Measurements from ENCODE around the gene DMD.

Gene DMD

DNA sequence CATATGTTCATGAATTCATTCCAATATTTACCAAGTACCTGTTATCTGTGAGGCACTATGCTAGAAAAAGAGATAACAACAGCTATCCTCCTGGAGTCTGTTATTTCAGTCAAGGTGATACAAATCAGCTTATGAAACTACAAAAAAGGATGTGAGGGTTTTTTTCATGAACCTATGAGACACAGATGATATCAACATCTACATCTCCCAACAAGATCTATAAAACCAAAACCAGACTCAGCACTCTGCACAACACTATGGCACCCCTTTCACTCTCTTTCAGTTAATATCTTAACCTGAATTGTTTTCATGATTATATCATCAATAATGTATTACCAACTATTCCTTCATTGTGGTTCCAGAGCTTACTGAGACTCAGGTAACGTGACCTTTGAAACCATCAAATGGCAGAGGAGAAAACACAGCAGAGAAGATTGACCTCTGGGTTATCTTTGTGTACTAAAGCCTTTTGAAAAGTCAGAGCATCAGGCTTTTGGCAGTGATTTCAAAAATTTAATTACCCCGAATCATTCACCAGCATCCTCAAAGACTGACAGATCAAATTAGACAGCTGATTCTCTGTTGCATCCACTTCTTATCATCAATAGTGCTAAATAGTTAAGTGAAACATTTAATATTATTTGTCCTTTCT, 1894.9 kb downstream of the DMD start:
- no peak for DNase-seq

DNA sequence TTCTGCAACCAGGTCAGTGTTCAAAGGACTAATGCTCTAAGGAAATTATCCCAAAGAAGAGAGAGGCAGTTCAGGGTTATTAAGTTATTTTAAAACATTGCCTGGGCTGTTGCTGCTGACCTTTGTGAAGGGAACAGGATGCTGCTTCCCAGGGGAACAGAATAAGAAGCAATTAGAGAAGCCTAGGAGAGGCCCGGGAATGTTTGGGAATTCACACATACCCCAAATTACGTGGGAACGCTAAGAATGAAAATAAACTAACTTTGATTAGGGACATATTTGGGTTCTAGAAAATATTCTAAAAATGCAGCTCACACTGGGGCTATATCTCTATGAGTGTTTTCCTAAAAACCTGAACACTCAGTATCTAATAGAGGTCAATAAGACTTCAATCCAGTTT, 1896.4 kb downstream of the DMD start:
- no peak for DNase-seq

DNA sequence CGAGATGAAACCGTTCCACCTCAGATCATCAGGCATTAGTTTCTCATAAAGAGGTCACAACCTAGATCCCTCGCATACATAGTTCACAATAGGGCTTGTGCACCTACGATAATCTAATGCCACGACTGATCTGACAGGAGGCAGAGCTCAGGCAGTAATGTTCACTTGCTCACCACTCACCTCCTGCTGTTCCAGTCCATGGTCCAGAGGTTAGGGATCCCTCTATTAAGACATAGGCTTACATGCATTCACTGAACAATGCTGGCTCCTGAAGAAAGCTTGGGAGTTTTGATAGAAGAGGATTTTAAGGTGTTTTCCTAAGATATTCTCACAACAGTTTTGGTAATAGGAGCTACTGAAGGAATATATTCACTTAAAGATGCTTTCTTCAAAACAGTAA, 1903.4 kb downstream of the DMD start:
- no peak for DNase-seq

DNA sequence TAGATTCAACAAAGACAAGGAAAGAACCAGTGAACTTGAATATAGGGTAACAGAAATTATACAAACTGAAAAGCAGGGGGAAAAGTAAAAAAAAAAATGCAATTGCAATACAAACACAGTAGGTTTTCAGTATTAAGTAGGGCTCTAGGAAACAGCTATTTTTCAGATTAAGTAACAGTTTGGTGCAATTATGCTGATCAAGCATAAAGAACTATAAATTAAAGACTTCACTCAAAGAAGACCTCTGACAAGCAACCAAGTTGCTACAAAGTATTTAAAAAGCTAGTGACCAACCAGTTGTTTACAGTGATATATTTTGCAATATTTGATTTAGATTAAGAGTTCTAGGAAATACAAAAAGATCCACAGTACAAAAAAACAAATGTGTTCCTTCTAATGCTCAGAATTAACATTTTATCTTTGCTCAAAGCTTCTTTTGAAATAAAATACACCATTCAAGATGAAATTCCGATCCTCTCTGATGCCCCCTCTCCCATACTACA, 1908.7 kb downstream of the DMD start:
- DNase-seq, result no peak

DNA sequence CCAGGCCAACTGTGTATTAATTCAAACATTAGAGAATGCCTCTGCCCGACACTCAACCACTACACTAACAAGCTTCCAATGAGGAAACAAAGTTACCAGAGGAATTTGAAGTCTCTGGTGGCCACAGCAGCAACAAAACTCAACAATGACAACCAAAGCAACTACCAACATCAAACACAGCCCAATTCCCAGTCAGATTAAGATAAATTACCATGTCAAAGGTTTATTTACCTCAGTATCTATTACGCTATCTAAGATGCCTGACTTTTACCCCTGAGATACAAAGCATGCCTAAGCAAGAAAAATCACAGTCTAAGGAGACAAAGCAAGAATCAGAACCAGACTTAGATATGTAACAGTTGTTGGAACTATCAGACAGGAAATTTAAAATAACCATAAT, 1909.4 kb downstream of the DMD start:
- no peak for DNase-seq

DNA sequence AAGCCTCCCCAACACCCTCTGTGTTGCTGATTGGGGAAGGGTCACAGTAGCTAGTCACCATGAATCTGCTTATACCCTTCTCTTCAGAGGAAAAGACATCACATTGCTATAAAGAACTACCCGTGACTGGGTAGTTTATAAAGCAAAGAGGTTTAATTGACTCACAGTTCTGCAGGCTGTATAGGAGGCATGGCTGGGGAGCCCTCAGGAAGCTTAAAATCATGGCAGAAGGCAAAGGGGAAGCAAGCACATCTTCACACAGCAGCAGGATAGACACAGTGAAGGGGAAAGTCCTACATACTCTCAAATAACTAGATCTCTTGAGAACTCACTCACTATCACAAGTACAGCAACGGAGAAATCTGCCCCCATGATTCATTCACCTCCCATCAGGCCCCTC, 1910.1 kb downstream of the DMD start:
- DNase-seq, result no peak

DNA sequence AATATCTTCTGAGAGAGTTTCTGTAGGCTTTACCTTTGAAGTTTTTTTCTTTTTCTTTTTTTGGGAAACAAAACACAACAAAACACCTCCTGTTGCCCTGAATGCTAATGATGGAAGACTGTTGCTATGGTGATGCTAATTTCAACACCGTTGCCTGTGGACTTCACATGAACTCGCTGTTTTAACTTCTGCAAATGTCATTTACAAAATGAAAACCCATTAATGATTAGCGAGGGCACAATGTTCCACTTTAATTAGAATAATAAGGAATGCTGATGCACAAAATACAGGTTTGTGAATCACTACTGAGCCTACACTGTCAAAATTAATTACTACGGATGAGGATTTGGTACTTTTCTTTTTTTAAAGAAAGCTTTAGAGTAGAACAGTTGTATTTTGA, 1912.4 kb downstream of the DMD start:
- no peak for DNase-seq

DNA sequence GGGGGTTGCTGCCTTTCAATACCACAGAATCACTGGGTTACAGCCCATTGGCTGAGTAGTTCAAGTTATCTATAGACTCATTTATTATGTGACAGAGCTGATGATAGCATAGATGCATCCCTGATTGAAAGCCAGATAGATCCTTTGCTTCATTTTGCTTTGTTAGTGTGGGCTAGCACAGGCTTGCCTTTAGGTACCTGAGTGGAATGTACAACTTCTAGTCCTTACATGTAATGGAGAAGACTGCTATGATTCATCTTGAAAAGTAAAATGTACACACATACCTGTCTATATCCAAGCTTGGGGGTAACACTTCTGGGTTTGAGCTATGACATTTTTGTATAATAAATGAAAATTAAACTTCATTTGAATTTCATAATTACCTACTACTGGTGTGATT, 1913.5 kb downstream of the DMD start:
- no peak for DNase-seq

DNA sequence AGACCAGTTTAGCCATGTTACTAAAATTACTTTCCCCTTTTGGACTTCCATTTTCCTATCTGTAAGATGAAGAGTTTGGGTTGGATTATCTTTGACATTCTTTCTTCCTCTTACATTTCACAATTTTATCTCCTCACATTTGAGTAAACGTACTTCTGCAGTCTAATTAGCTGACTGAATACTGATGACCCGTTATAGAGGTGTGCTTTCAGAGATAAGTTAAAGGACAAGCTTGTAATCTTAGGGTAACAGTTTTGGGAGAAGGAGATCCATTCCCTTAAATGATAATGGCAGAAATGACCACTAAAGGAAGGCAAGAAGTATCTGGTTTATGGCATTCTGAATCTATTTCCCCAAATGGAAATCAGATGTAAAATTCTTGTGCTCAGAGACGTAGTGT, 1916.9 kb downstream of the DMD start:
- no peak for DNase-seq

DNA sequence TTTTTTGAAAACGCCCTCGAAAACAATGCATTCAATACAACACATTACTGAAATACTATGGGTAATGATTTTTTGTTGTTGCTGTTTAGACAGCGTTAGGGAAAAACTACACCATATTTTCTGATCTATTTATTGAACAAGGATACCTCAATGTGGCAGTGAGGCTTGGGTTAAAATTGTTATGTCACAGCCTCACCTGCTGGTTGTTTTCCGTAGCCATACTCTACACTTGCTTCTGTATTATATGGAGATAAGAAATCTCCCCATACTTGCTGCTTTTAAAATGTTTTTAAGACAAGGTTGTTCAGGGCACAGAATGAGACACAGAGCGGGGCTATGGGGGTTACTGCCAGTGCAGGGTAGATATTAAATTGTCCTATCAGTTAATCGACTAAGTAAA, 1917.9 kb downstream of the DMD start:
- no peak for DNase-seq

DNA sequence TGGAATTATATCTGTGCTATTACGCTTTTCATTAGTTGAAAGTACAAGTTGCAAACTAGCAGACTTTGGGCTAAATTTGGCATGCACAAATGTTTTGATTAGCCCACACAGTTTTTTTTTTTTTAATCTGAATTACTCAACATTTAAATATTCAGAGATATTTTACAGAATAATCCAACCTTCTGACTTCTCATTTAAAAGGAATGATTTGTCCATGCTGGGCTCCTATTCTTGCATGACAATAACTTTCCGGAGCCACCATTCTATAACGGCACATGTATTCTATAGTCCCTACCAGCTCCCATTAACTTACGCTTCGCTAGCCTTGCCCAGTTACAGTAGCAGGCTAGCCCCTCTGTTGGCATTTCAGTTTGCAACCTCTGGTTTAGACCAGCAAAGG, 1920.2 kb downstream of the DMD start:
- DNase-seq, result no peak

DNA sequence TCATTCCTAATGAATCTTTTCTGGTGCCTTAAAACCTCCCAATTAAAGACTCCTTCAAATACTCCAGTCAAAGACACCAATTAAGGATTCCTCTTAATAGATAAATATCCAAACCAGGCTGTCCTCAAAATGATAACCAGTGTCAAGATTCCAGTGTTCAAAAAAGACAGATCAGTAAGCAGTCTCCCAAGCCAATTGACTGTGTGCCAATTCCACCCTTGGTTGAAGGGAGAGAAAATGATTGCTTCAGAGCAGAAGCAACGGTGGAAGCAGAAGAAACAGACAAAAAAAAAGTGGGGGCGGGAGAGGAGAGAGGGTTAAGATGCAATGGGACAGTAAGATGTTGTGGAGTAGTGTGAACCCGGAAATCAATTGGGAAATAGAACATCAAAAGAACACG, 1923.5 kb downstream of the DMD start:
- DNase-seq, result no peak

DNA sequence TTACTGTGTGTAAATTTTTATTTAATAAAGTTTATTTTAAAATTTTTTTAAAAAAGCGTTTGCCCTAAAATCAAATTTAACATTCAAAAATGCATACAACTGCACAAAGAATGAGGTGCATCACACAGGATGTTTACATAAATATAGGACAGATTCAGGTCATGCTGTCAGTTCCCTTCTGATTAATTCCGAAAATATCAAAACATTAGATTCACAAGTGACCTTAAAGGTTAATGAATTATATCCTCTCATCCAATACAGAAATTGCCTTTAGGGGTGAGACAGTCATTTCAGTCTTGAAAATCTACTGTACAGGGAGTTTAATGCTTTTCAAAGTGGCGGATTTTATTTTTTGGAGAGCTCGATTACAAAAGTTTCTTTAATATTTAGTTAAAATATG, 1930.8 kb downstream of the DMD start:
- no peak for DNase-seq

DNA sequence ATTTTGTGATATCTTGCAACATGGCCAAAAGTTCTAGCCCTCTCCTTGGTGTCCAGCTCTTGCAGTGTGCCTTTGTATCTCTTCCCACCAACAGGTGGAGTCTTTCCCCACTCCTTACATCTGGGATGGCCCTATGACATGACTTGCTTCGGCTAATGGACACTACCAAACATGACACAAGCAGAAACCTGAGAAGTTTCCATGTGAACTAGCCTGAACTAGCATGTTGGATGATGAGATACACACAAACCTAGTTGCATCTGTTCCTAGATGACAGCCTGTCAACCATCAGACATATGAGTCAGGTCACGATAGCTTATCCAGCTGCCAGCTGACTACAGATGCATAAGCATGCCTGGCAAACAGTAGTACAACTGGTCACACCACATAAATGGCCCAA, 1932.0 kb downstream of the DMD start:
- peak; percentile 17 for DNase-seq

DNA sequence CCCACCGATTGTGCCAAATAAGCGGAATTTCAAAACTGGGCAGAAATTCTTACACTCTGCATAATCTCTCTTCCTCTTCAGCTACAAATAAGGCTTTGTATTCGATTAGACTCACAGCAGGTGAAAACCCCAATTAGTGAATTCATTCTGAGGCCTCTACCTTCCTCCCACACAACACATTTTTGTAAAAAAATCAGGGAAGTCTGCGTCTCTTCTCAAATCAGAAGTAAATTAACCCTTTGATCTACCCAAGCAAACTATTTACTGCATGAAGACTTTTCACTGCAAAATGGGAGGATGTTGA, 1938.9 kb downstream of the DMD start:
- DNase-seq, result no peak

DNA sequence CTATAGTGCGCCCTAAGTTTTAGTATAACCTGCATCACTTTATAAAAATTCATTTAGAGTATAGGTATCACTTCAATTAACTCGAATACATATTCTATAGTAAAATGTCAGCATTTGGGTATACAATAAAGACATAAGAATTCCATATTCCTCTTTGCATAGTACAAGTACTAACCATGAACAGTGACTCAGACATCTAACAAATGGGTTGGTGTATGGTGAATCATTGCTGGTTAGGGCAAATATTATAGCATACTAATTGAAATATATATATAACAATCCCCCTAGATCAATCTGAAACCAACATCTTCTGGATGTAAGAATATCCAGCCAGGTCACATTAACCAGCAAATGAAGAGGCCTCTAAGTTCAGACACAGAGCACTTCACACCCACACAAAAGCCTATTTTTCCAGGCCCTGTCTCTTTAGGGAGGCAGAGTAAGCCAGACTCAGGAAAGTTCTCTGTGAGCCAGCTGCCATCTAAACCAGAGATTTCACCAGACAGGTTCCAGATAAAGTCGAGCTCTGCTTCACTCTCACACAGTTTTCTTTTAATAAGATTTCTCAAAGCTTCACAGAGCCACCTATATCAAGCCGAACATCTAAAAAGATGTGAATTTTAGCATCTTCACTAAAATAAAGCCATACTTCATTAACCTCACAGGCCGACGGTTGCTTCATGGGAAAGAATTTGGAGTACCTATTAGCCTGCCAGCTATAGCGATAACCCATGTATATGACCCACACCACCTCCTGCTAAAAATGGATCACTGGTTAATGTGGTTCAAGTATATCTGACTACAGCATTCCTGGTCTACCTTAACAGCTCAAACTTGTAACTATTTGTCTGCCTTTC, 1939.5 kb downstream of the DMD start:
- DNase-seq, result no peak

DNA sequence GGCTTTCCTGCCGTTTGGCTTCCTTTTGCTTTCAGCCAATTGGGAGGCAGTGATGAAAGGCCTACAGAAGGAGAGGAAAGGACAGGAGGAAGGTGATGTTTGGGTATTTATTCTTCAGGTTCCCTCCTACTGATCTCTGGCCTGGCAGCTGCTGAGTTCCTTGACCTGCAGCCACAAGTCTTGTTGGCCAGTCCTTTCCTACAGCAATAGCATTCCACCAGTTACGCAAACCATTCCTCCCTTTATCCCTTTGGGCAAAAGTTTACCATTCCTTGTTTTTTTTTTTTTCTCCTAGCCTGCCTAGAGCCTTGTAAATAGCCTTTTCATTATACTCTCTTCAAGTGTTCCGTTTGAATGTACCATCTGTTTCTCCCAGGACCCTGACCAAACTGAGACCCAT, 1941.4 kb downstream of the DMD start:
- DNase-seq, result no peak

DNA sequence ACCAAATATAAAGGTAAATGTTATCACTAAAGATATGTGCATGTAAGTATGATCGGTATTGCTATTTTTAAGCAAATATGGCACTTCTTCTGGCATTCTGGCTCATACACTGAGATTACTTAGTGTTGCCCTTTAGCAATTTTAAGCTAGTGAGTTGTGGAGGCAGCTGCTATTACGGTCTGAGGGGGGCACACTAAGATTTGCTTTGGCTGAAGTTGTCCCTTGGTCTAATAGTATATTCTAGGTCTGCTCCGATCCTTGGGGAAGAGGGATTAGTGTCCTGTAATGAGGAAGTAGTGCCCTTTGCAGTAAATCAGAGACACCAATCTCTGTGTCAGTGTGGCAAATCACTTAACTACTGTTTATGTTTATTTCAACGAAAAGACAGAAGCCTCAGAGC, 1943.0 kb downstream of the DMD start:
- no peak for DNase-seq

DNA sequence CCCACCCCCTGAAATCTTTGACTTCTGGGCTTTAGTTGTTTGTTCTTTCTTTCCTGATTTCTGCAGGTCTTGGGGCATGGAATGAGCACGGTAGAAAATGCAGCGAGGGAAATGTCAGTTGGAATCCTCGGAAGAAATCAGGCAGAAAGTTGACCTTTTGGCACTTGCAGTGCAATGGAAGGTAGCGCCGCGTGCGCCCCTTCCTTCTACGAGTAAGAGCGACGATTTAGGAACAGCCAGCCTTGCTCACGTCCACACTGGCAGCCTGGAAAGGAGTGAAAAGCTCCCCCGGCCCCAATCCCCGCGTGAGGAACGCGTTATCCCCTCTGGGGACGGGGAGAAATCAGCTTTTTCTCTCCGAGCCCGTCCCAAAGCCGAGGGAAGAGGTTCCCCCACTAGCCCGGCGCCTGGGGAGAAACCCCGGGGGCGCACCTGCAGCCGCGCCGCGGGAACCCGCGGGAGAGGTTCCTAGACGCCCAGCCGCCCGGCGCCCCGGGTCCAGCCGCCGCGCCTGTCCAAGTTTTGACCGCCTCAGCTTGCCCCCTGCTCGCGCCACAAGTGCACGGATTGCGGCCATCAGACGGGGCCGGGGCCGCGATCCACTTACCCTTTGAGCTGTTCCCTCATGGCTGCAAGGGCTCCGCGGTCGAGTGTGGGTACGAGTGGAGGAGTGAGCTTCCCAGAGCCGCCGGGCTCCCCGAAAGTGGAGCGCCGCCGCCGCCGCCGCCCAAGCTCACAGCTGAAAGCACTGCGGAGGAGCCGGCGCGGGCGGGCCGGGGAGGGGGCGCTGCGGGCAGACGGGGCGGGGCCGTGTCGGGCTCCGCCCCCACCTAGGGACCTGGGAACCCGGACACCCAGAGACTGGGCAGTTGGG, 1944.9 kb downstream of the DMD start:
- DNase-seq, result peak; percentile 16

DNA sequence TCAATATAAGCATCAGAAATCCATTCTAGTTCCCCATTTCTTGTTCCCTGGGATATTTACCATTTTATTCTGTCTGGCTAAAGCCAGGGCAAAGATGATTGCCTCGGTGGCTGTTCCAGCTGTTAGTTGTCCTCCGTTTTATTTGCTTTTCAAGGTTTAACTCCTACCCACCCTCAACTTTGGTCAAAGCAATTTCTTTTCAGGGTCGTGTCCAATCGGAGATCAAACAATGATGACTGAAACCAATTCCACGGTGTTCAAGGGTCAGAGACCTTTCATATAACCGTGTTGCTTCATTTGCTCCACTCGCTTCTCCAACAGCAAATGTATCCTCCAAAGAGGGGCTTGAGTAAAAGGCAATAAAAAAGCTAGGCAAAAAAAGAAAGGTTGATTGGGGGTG, 1946.0 kb downstream of the DMD start:
- DNase-seq, result no peak

DNA sequence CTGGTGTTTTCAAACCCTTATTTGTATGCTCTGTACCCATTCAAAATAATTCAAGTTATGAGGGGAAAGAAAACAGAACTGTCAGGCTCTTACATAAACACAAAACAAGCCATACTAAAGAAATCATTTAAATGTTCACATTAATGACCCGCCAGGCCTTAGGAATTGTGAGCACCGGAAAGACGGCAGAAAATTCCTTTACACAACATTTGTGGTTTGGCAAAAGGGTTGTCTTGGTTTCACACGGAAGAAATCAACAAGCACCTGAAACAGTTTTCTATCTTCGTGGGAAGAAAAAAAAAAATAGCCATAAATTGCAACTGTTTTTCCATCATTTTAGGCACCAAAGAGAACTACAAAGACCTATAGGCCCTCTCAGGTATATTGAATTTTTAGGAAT, 1951.0 kb downstream of the DMD start:
- no peak for DNase-seq

DNA sequence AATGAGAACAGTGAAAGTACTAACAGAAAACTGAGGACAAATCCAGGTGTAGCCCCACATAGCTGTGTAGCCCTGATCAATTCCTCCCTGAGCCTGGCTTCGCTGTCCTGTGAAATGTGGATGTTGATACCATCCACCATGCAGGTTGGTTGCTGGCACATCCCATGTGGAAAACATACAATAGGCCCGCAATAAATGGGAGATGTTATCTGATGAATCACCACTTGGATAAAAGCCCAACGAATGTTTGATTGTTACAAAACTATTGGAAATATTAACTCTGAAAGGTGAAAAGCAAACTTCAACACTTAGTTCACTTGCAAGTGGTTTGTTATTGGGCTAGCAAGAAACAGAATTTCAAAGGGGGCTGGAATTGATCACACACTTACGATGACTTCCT, 1953.2 kb downstream of the DMD start:
- DNase-seq, result no peak

DNA sequence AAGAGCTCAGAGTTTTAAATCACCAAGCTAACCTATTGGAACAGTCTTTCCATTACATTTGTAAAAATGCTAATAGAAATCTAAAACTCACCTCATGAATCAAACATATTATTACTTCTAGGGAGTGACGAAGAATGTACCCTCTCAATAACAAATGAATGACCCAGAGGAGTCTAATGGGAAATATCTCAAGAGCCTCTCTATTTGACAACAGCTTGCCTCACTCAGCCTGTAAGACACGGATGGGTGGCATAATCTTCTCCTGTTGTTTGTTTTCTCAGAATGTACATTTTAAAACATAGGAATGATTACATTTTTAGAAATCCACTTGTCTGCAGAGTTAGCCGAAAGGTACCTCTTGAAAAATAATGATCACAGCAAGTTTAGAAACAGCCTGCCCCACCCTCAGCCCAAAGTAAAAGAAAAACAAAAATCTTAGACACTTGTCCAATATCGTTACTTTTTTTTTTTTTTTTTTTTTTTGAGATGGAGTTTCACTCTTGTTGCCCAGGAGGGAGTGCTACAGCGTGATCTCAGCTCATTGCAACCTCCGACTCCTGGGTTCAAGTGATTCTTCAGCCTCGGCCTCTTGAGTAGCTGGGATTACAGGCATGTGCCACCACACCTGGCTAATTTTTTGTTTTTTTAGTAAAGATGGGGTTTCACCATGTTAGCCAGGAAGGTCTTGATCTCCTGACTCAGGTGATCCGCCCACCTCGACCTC, 1955.9 kb downstream of the DMD start:
- DNase-seq, result no peak

All from kidney glomerular epithelial cell (primary cell).